ENCODE results near the gene AZIN2. TPM values are rescaled to one million over a fixed set of nuclear protein-coding genes. Genes with fewer than 3 reads are reported as not detected.
A peak's percentile ranks its signal among the peaks of the same experiment; 100 is the strongest.

Gene AZIN2
- total and polyA plus RNA-seq, 2 of the 8 experiments (the other 6 are each of a cell fraction or from before 2014, with no cell fraction given): 0.22 to 0.91 TPM

DNA sequence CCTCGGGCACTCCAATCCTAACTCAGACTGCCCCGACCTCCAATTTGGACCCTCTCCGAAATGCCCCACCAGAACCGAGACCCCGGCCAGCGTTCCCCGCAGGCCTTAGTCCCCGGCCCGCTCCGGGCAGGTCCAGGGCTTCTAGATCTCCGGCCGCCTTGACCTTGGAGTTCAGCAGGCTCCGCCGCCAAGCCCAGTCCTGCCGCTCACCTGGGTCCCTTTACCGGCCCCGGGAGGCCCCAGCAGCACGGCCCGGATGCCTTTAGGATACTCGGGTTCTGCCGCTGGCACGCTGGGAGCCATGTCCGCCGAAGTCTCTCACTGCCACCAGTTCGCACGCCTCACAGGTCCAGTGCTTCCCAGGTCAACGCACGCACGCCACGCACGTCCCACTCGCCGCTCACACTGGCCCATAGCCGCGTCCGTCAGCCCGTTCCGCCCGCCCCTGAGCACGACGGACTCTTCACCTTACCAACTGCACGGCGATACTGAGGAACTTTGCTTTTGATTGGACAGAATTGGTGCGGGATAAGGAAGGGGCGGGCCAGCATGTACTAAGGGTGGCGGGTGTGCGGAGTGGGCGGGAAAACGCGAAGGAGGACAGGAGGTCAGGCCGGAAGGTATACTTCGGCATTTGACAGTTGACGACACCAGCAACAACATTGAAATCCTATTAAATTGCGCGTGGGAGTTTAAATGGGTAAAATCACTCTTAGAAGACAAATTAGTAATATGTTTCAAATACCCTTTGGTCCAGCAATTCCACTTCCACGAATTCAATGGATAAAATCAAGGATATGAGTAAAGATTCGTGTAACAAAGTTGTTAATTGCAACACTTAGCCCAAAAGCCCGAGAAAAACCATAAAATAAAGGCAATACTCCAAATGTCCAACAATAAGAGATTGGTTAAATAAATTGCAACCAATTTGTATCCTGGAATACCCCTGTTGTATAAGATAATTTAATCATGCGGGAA is 44.1 kb upstream of the AZIN2 start, which contains the start of gene AK2 (continued):
- peak; percentile 73; the same call in 1 of the 2 replicates for TF ChIP-seq SP4 (IDR thresholded peaks at IDR 0.05; ENCODE audit: low read length)
- TF ChIP-seq RBBP5 (IDR thresholded peaks at IDR 0.05; ENCODE audit: borderline replicate concordance, low read depth, low read length): no peak
- TF ChIP-seq HDAC6 (IDR thresholded peaks at IDR 0.05; ENCODE audit: low read depth, low read length): no peak
- 0 out of 4 replicates have a peak, but pooled peaks of 1 of the 2 experiments have one; percentile 59 for TF ChIP-seq HDAC2 (IDR thresholded peaks at IDR 0.05; ENCODE audit: borderline replicate concordance in 1 of 2, low read depth in 2 of 2, low read length in 2 of 2)
- no peak for TF ChIP-seq SUZ12 (IDR thresholded peaks at IDR 0.05; ENCODE audit: low read length)
- TF ChIP-seq, protein P1, sequence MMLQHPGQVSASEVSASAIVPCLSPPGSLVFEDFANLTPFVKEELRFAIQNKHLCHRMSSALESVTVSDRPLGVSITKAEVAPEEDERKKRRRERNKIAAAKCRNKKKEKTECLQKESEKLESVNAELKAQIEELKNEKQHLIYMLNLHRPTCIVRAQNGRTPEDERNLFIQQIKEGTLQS (IDR thresholded peaks at IDR 0.05; ENCODE audit: insufficient read depth, low read depth, low read length): no peak
- no peak for TF ChIP-seq CBX8 (IDR thresholded peaks at IDR 0.05; ENCODE audit: borderline replicate concordance, low read depth, low read length)
- TF ChIP-seq, protein P2, sequence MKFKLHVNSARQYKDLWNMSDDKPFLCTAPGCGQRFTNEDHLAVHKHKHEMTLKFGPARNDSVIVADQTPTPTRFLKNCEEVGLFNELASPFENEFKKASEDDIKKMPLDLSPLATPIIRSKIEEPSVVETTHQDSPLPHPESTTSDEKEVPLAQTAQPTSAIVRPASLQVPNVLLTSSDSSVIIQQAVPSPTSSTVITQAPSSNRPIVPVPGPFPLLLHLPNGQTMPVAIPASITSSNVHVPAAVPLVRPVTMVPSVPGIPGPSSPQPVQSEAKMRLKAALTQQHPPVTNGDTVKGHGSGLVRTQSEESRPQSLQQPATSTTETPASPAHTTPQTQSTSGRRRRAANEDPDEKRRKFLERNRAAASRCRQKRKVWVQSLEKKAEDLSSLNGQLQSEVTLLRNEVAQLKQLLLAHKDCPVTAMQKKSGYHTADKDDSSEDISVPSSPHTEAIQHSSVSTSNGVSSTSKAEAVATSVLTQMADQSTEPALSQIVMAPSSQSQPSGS (IDR thresholded peaks at IDR 0.05; ENCODE audit: low read length): no peak
- TF ChIP-seq EZH2 (IDR thresholded peaks at IDR 0.05; ENCODE audit: low read depth, low read length, severe bottlenecking): no peak
- no peak for TF ChIP-seq BRCA1 (IDR thresholded peaks at IDR 0.05; ENCODE audit: low read depth, low read length)
- TF ChIP-seq GABPA (IDR thresholded peaks at IDR 0.05; ENCODE audit: borderline replicate concordance, insufficient read depth, low read length): no peak
- no peak for TF ChIP-seq MAFK (IDR thresholded peaks at IDR 0.05; ENCODE audit: low read depth, low read length)
- no peak for TF ChIP-seq TAF7 (optimal IDR thresholded peaks at IDR 0.05; ENCODE audit: borderline replicate concordance, low read depth, low read length)
- no peak; the same call in 1 of the 2 replicates for TF ChIP-seq TEAD4 (IDR thresholded peaks at IDR 0.05; ENCODE audit: low read depth, low read length)
- no peak for TF ChIP-seq ZNF274 (IDR thresholded peaks at IDR 0.05; ENCODE audit: borderline replicate concordance, extremely low read depth, low read length)
- 0 out of 2 replicates have a peak, but pooled peaks have one; percentile 47 for TF ChIP-seq TAF1 (IDR thresholded peaks at IDR 0.05; ENCODE audit: low read depth, low read length)
- TF ChIP-seq SP1 (IDR thresholded peaks at IDR 0.05; ENCODE audit: low read depth, low read length): peak; percentile 99
- 0 out of 2 replicates have a peak, but pooled peaks have one; percentile 53 for TF ChIP-seq TCF12 (IDR thresholded peaks at IDR 0.05; ENCODE audit: low read depth, low read length)
- TF ChIP-seq SIN3A (conservative IDR thresholded peaks at IDR 0.05 in 1 of 2, IDR thresholded peaks at IDR 0.05 in 1 of 2; ENCODE audit: low read depth in 1 of 2, low read length in 2 of 2): peak; percentile 15 to 39; a peak in 1 of 4 replicates
- TF ChIP-seq PHF8 (conservative IDR thresholded peaks at IDR 0.05; ENCODE audit: low read depth, low read length): peak; percentile 63; the same call in 1 of the 2 replicates

Data from H1 (cell line).